Left ventricle myocardium inferior (tissue), 1 donor: Measurements from ENCODE around the gene DRAM1. TPM values are rescaled to one million over a fixed set of nuclear protein-coding genes. Genes with fewer than 3 reads are reported as not detected.

Experiments
- DNase-seq: peaks from one replicate; pipeline ENCODE4 v3.0.0-alpha.2; 2020
- H3K27ac ChIP-seq: fragments of 200-600 bp; replicated peaks from 2 replicates; pipeline ENCODE4 v1.8.0; 2021
- H3K27me3 ChIP-seq: fragments of 200-600 bp; 2 replicates; pipeline ENCODE4 v1.8.0; 2021; ENCODE audit warnings: low read depth
- H3K36me3 ChIP-seq: fragments of 200-600 bp; 2 replicates; pipeline ENCODE4 v1.8.0; 2021
- H3K4me1 ChIP-seq: fragments of 200-600 bp; 2 replicates; pipeline ENCODE4 v1.8.0; 2021
- H3K4me3 ChIP-seq: fragments of 200-600 bp; 2 replicates; pipeline ENCODE4 v1.8.0; 2021; ENCODE audit warnings: mild to moderate bottlenecking, moderate library complexity
- H3K9me3 ChIP-seq: fragments of 200-600 bp; replicated peaks from 2 replicates; pipeline ENCODE4 v1.8.0; 2021
- intact Hi-C: fragments of 100-400 bp; cut with micrococcal nuclease; formaldehyde crosslinking; loops from one replicate; pipeline ENCODE4 v1.11.0; 2022
- total RNA-seq: library from RNA; stranded (reverse); fragmentation: NEBNext Ultra II Directional; extraction: Animal tissue kit (Norgen Biotek cat#: 25700); gene quantifications from one replicate; pipeline ENCODE4 v1.2.1, GENCODE V29; 2021
- TF ChIP-seq, protein P1 (sequence below): fragments of 200-600 bp; IDR thresholded peaks from 2 replicates; pipeline ENCODE4 v1.8.0; 2021; ENCODE audit warnings: antibody characterized with exemption, mild to moderate bottlenecking, borderline replicate concordance
- donor health status: DM: no; HTN: yes; CAD: no; lungs with severe emphysema.

The DRAM1 gene
- total RNA-seq, 1 donor from 2014 or later, result 5.3 TPM

DNA sequence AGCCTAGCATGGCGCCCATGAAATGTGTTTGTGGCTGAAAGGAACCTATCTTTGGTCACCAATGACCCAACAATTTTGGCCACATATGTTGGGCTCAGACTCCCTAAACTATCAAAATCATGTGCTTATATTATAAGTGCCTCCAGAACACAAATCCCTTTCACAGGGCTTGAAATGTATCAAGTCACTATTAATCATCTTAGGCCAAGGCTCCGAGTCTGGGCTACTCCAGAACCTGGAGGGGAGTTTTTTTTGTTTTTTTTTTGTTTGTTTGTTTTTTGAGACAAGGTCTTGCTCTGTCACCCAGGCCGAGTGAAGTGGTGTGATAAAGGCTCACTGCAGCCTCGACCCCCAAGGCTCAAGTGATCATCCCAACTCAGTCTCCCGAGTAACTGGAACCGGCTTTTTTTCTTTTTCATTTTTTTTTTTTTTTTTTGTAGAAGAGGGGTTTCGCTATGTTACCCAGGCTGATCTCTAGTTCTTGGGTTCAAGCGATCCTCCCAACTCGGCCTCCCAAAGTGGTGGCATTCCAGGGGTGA lies 989 bp upstream of the DRAM1 start:
- no peak for DNase-seq
- H3K4me3 ChIP-seq, result peak overlapping the region; percentile 88
- TF ChIP-seq, protein P1, sequence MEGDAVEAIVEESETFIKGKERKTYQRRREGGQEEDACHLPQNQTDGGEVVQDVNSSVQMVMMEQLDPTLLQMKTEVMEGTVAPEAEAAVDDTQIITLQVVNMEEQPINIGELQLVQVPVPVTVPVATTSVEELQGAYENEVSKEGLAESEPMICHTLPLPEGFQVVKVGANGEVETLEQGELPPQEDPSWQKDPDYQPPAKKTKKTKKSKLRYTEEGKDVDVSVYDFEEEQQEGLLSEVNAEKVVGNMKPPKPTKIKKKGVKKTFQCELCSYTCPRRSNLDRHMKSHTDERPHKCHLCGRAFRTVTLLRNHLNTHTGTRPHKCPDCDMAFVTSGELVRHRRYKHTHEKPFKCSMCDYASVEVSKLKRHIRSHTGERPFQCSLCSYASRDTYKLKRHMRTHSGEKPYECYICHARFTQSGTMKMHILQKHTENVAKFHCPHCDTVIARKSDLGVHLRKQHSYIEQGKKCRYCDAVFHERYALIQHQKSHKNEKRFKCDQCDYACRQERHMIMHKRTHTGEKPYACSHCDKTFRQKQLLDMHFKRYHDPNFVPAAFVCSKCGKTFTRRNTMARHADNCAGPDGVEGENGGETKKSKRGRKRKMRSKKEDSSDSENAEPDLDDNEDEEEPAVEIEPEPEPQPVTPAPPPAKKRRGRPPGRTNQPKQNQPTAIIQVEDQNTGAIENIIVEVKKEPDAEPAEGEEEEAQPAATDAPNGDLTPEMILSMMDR, result no peak
- H3K9me3 ChIP-seq, result no peaks in the 10 kb centered on the region
- intact Hi-C loops, result no loop called here
- peak overlapping the region; percentile 95 for H3K27ac ChIP-seq
- H3K36me3 ChIP-seq, result no peaks in the 10 kb centered on the region
- no peaks in the 10 kb centered on the region for H3K27me3 ChIP-seq
- H3K4me1 ChIP-seq, result peaks cover 40% of the 10 kb centered on the region

DNA sequence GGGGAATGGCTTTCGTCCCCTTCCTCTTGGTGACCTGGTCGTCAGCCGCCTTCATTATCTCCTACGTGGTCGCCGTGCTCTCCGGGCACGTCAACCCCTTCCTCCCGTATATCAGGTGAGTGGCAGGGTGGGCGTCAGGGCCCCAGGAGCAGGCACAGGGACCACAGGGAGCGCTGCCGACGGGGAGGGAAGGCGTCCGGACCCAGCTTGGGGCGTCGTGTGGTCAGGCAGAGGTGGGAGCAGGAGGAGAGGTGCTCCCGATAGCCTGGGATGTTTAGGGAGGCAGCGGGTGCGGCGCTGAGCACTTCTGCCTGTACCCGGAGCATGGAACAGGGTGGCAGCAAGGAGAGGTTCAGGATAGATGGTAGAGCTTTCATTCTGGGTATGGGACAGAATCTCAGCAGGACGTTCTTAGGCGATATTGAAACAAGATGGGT lies 444 bp downstream of the DRAM1 start:
- Histone ChIP-seq H3K4me3 (peak overlapping the region; percentile 88), H3K4me1 (peaks cover 40% of the 10 kb centered on the region), H3K9me3 (no peaks in the 10 kb centered on the region), H3K36me3 (no peaks in the 10 kb centered on the region), H3K27ac (peak overlapping the region; percentile 95), H3K27me3 (no peaks in the 10 kb centered on the region)
- TF ChIP-seq, protein P1, result no peak
- DNase-seq, result peak; percentile 22
- intact Hi-C loops, result no loop called here

DNA sequence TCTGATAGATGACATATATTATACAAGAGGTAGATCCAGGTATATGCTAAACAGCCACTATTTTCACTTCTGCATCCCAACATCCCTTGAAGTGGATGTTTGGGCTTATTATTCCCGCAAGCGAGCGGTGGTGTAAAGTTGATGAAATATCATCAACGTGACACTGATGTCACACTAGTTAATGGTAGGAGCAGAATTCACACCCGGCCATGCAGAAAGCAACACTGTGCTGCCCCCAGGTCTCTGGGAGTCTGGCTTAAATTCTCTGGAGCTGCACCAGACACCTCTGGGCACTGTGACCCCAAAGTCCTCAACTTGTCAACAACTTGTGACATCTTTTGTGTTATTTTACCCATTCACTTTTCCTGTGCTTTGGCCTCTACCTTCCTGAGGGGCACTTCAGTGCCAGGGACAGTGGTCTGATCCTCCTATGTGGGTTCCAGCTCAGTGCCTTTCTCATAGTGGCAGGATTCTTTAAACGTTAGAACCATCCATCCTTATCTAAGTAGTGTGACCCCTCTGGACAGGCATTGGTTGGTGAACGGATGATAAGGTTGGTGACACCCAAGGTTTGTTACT lies 952 bp downstream of the DRAM1 start:
- TF ChIP-seq, protein P1, result no peak
- H3K9me3 ChIP-seq, result no peaks in the 10 kb centered on the region
- no peak for DNase-seq
- H3K27ac ChIP-seq, result peak overlapping the region; percentile 95
- H3K36me3 ChIP-seq, result no peaks in the 10 kb centered on the region
- H3K4me3 ChIP-seq, result peak overlapping the region; percentile 88
- no peaks in the 10 kb centered on the region for H3K27me3 ChIP-seq
- intact Hi-C loops, result no loop called here
- peaks cover 40% of the 10 kb centered on the region for H3K4me1 ChIP-seq

DNA sequence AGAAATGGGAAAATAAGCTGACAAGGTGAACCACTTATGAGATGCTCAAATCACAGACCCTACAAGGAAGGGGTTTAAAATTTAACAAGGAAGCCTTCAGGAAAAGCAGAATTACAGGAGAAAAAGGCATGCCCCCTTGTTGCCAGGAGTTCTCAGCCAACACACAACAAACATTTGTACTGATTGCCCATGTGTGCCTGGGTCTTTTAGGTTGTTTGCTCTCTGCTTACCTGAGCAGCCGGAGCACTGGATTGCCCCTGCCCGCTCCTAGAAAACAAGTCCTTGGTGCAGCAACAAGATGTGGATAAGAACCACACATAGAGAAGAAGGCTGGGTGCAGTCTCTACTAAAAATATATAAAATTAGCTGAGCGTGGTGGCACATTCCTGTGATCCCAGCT lies 3.4 kb downstream of the DRAM1 start:
- H3K36me3 ChIP-seq, result no peaks in the 10 kb centered on the region
- H3K4me3 ChIP-seq, result no peak overlapping the region
- H3K27me3 ChIP-seq, result no peaks in the 10 kb centered on the region
- intact Hi-C loops, result no loop called here
- H3K4me1 ChIP-seq, result peaks cover 30% of the 10 kb centered on the region
- H3K9me3 ChIP-seq, result no peaks in the 10 kb centered on the region
- TF ChIP-seq, protein P1, result no peak
- no peak overlapping the region for H3K27ac ChIP-seq
- DNase-seq, result no peak

DNA sequence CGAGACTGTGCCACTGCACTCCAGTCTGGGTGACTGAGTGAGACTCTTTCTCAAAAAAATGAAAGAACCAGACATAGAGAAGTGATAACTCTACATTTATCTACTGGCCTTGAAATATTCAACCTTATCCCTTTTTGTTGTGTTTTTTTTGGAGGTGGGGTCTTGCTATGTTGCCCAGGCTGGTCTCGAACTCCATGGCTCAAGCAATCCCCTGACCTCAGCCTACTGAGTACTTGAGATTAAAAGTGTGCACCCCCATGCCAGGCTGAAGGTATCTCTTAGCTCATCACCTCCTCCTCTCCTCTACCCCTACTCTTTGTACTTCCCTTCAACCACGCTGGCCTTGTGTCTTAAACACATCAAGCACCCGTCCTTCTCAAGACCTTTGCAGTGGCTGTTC lies 3.8 kb downstream of the DRAM1 start:
- no peaks in the 10 kb centered on the region for H3K36me3 ChIP-seq
- H3K27ac ChIP-seq, result no peak overlapping the region
- peaks cover 26% of the 10 kb centered on the region for H3K4me1 ChIP-seq
- no peaks in the 10 kb centered on the region for H3K9me3 ChIP-seq
- intact Hi-C loops, result no loop called here
- no peak for DNase-seq
- H3K4me3 ChIP-seq, result no peak overlapping the region
- H3K27me3 ChIP-seq, result no peaks in the 10 kb centered on the region
- TF ChIP-seq, protein P1, result no peak
